SK-N-MC (cell line): Measurements from ENCODE around the gene EXTL1.

Experiments
- DNase-seq: peaks from one replicate; pipeline ENCODE4 v3.0.0-alpha.2; 2011; ENCODE audit warnings: low read depth, low spot score
- H3K27ac ChIP-seq: fragments of 200-600 bp; sonication (generic); 2 replicates; pipeline ENCODE4 v1.5.1; 2016; ENCODE audit warnings: mixed run types
- H3K36me3 ChIP-seq: fragments of 200-600 bp; sonication (generic); 2 replicates; pipeline ENCODE4 v1.6.1; 2017; ENCODE audit warnings: antibody characterized with exemption, low read length, mixed read lengths; ENCODE audit not compliant: insufficient read depth
- H3K4me3 ChIP-seq: fragments of 200-600 bp; sonication (generic); 2 replicates; pipeline ENCODE4 v1.5.1; 2016
- H3K9ac ChIP-seq: fragments of 200-600 bp; sonication (generic); 2 replicates; pipeline ENCODE4 v1.8.0; 2017; ENCODE audit warnings: mixed run types, mixed read lengths; ENCODE audit not compliant: insufficient read length
- H3K9me3 ChIP-seq: fragments of 200-600 bp; sonication (generic); 2 replicates; pipeline ENCODE4 v1.6.1; 2017; ENCODE audit warnings: low read depth, mild to moderate bottlenecking, antibody characterized with exemption, low read length, moderate library complexity, mixed read lengths
- EZH2 ChIP-seq: fragments of 200-600 bp; sonication (generic); IDR thresholded peaks from one replicate; pipeline ENCODE4 v1.6.1; 2017; ENCODE audit warnings: antibody characterized with exemption
- FOXP2 ChIP-seq: optimal IDR thresholded peaks from 2 replicates; pipeline ENCODE3; 2011; ENCODE audit warnings: mild to moderate bottlenecking, moderate library complexity; ENCODE audit not compliant: insufficient read depth; ENCODE audit errors: extremely low read length, control extremely low read depth
- POLR2AphosphoS5 ChIP-seq: IDR thresholded peaks from 2 replicates; pipeline ENCODE4 v1.6.1; 2012; ENCODE audit warnings: mild to moderate bottlenecking, low read depth, low read length, borderline replicate concordance

EXTL1 gene

GRCh38 chr1:26006710-26007109 lies 14.9 kb upstream of the EXTL1 start:
- no peaks in the 10 kb centered on the region for H3K9me3 ChIP-seq
- H3K4me3 ChIP-seq = no peak overlapping the region
- no peak for DNase-seq
- H3K9ac ChIP-seq = no peak overlapping the region
- H3K36me3 ChIP-seq = no peaks in the 10 kb centered on the region
- TF ChIP-seq POLR2AphosphoS5 = no peak
- H3K27ac ChIP-seq = no peak overlapping the region

- H3K9ac ChIP-seq = no peak overlapping the region
- no peaks in the 10 kb centered on the region for H3K9me3 ChIP-seq
- TF ChIP-seq FOXP2 (no peak), POLR2AphosphoS5 (no peak), EZH2 (no peak)
- no peak overlapping the region for H3K4me3 ChIP-seq
- H3K36me3 ChIP-seq = no peaks in the 10 kb centered on the region
- no peak for DNase-seq
- H3K27ac ChIP-seq = no peak overlapping the region
These were observed 11.7 kb upstream of the EXTL1 start for GRCh38 chr1:26009796-26010447.

- TF ChIP-seq POLR2AphosphoS5 (no peak), EZH2 (no peak), FOXP2 (no peak)
- no peak for DNase-seq
- Histone ChIP-seq H3K4me3 (no peak overlapping the region), H3K27ac (no peak overlapping the region), H3K36me3 (no peaks in the 10 kb centered on the region), H3K9ac (no peak overlapping the region), H3K9me3 (no peaks in the 10 kb centered on the region)
These were observed 10.8 kb upstream of the EXTL1 start for GRCh38 chr1:26010825-26011224.

- Histone ChIP-seq H3K36me3 (no peaks in the 10 kb centered on the region), H3K9ac (no peak overlapping the region), H3K9me3 (no peaks in the 10 kb centered on the region), H3K27ac (no peak overlapping the region), H3K4me3 (no peak overlapping the region)
- no peak for DNase-seq
- no peak for TF ChIP-seq FOXP2
- no peak for TF ChIP-seq EZH2
- TF ChIP-seq POLR2AphosphoS5 = no peak
These were observed 8.7 kb upstream of the EXTL1 start for GRCh38 chr1:26012864-26013263.

GRCh38 chr1:26014179-26014578 lies 7.4 kb upstream of the EXTL1 start:
- TF ChIP-seq EZH2 (no peak), POLR2AphosphoS5 (no peak), FOXP2 (no peak)
- Histone ChIP-seq H3K9ac (no peak overlapping the region), H3K9me3 (no peaks in the 10 kb centered on the region), H3K4me3 (no peak overlapping the region), H3K36me3 (no peaks in the 10 kb centered on the region), H3K27ac (no peak overlapping the region)
- DNase-seq = no peak

- H3K9ac ChIP-seq = no peak overlapping the region
- H3K36me3 ChIP-seq = no peaks in the 10 kb centered on the region
- DNase-seq = no peak
- no peak overlapping the region for H3K27ac ChIP-seq
- no peaks in the 10 kb centered on the region for H3K9me3 ChIP-seq
- TF ChIP-seq POLR2AphosphoS5 (no peak), FOXP2 (no peak), EZH2 (no peak)
- no peak overlapping the region for H3K4me3 ChIP-seq
These were observed 6.2 kb upstream of the EXTL1 start for GRCh38 chr1:26015358-26015757.

- Histone ChIP-seq H3K27ac (no peak overlapping the region), H3K4me3 (no peak overlapping the region), H3K9ac (no peak overlapping the region), H3K9me3 (no peaks in the 10 kb centered on the region), H3K36me3 (no peaks in the 10 kb centered on the region)
- DNase-seq = no peak
- TF ChIP-seq FOXP2 (no peak), EZH2 (no peak), POLR2AphosphoS5 (no peak)
These were observed 5.2 kb upstream of the EXTL1 start for GRCh38 chr1:26016258-26016952.

GRCh38 chr1:26016953-26017545 lies 4.5 kb upstream of the EXTL1 start:
- no peak for DNase-seq
- no peaks in the 10 kb centered on the region for H3K36me3 ChIP-seq
- H3K4me3 ChIP-seq = no peak overlapping the region
- H3K9me3 ChIP-seq = no peaks in the 10 kb centered on the region
- H3K27ac ChIP-seq = no peak overlapping the region
- no peak overlapping the region for H3K9ac ChIP-seq
- no peak for TF ChIP-seq EZH2
- TF ChIP-seq FOXP2 = no peak
- no peak for TF ChIP-seq POLR2AphosphoS5

- no peak for DNase-seq
- H3K36me3 ChIP-seq = no peaks in the 10 kb centered on the region
- no peak overlapping the region for H3K27ac ChIP-seq
- H3K4me3 ChIP-seq = no peak overlapping the region
- no peak for TF ChIP-seq FOXP2
- no peak for TF ChIP-seq POLR2AphosphoS5
- no peak for TF ChIP-seq EZH2
- no peaks in the 10 kb centered on the region for H3K9me3 ChIP-seq
- no peak overlapping the region for H3K9ac ChIP-seq
These were observed 4.0 kb upstream of the EXTL1 start for GRCh38 chr1:26017606-26018005.
